GM23338 (cell line): ENCODE data around the gene ELFN1.

Source experiments
- CREB1 ChIP-seq: fragments of 250-450 bp; sonication (Bioruptor Pico); IDR thresholded peaks from 2 replicates; pipeline ENCODE4 v1.5.0; 2020; ENCODE audit warnings: low read depth, mild to moderate bottlenecking, moderate library complexity
- EZH2 ChIP-seq: fragments of 200-600 bp; sonication (generic); IDR thresholded peaks from one replicate; pipeline ENCODE4 v1.8.0; 2017; ENCODE audit warnings: antibody characterized with exemption, mild to moderate bottlenecking, low read depth; ENCODE audit not compliant: unreplicated experiment
- EZH2phosphoT487 ChIP-seq: fragments of 200-600 bp; sonication (generic); IDR thresholded peaks from one replicate; pipeline ENCODE4 v1.8.1; 2018; ENCODE audit warnings: antibody characterized with exemption; ENCODE audit not compliant: unreplicated experiment
- JUNB ChIP-seq: IDR thresholded peaks from one replicate; pipeline ENCODE4 v1.6.1; 2016; ENCODE audit warnings: antibody characterized with exemption; ENCODE audit not compliant: unreplicated experiment
- NANOG ChIP-seq: IDR thresholded peaks from 2 replicates; pipeline ENCODE4 v1.6.1; 2016; ENCODE audit warnings: antibody characterized with exemption, borderline replicate concordance
- POLR2AphosphoS5 ChIP-seq: IDR thresholded peaks from 2 replicates; pipeline ENCODE4 v1.6.1; 2016; ENCODE audit warnings: antibody characterized with exemption, low read depth
- ZNF114 ChIP-seq: fragments of 250-450 bp; sonication (Bioruptor Pico); IDR thresholded peaks from 2 replicates; pipeline ENCODE4 v1.5.0; 2020; ENCODE audit warnings: mild to moderate bottlenecking, moderate library complexity
- ZNF331 ChIP-seq: fragments of 250-450 bp; sonication (Bioruptor Pico); IDR thresholded peaks from 2 replicates; pipeline ENCODE4 v1.5.0; 2020; ENCODE audit warnings: low read depth, mild to moderate bottlenecking, moderate library complexity
- TF ChIP-seq, protein P1 (sequence below), 2 experiments: fragments of 200-600 bp in 1 of 2; sonication (generic) in 1 of 2; conservative IDR thresholded peaks; 2 replicates each; pipeline versions ENCODE4 v1.5.1 to v1.6.1; 2016 to 2017; ENCODE audit warnings: antibody characterized with exemption in 2 of 2, low read depth in 2 of 2, mild to moderate bottlenecking in 2 of 2, moderate library complexity in 1 of 2
- TF ChIP-seq, protein P2 (sequence below): IDR thresholded peaks from one replicate; pipeline ENCODE4 v1.6.1; 2018; ENCODE audit warnings: antibody characterized with exemption; ENCODE audit not compliant: unreplicated experiment
- TF ChIP-seq, protein P3 (sequence below): IDR thresholded peaks from 2 replicates; pipeline ENCODE4 v1.6.1; 2016; ENCODE audit warnings: antibody characterized with exemption
- TF ChIP-seq, protein P4 (sequence below): fragments of 250-450 bp; sonication (Bioruptor Pico); IDR thresholded peaks from 2 replicates; pipeline ENCODE4 v1.5.0; 2020; ENCODE audit warnings: mild to moderate bottlenecking, moderate library complexity

DNA sequence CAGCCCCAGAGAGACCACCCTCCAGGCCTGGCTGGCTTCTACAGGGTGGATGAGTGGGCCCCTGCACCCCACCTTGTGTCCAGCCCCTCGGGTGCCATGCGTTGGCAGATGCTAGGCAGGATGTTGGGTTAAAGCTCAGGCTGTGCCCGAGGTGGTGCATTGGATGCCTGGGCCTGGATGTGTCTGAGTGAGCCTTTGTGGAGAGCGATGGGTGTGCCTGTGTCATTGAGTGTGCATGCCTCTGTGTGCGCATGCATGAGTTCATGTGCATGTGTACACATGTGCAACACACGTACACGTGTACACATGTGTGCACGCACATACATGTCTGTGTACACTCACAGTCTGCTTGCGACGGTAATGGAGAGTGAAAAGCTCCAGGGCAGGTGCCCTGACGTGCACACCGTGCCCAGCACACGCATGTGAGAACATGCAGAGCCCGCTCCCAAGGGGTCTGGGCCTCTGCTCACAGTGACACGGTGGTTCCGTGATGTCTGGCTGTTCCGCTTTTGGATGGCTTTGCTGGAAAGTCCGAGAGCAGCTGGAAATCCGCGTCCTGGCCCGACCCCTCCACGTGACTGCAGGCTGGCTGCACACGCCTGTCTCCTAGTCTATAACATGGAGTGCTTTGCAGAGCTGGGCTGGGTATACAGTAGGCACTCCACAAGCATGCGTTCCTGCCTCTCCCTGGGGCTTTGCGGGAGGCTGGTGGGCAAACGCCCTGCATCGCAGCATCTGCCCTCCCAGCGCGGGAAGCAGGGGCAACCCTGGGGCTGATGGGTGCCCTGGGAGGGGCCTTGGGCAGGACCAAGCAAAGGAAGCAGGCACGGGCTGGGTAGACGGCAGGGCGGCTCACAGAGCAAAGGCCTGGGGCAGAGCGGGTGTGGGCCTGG, 36.9 kb downstream of the ELFN1 start:
- TF ChIP-seq NANOG (no peak), JUNB (no peak), EZH2 (no peak), EZH2phosphoT487 (no peak), ZNF331 (CRISPR knock-in tag) (no peak), POLR2AphosphoS5 (no peak), CREB1 (CRISPR knock-in tag) (no peak), ZNF114 (CRISPR knock-in tag) (no peak)
- TF ChIP-seq, protein P1, sequence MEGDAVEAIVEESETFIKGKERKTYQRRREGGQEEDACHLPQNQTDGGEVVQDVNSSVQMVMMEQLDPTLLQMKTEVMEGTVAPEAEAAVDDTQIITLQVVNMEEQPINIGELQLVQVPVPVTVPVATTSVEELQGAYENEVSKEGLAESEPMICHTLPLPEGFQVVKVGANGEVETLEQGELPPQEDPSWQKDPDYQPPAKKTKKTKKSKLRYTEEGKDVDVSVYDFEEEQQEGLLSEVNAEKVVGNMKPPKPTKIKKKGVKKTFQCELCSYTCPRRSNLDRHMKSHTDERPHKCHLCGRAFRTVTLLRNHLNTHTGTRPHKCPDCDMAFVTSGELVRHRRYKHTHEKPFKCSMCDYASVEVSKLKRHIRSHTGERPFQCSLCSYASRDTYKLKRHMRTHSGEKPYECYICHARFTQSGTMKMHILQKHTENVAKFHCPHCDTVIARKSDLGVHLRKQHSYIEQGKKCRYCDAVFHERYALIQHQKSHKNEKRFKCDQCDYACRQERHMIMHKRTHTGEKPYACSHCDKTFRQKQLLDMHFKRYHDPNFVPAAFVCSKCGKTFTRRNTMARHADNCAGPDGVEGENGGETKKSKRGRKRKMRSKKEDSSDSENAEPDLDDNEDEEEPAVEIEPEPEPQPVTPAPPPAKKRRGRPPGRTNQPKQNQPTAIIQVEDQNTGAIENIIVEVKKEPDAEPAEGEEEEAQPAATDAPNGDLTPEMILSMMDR (conservative IDR thresholded peaks at IDR 0.05; ENCODE audit: low read depth in 2 of 2) = no peak
- TF ChIP-seq, protein P2, sequence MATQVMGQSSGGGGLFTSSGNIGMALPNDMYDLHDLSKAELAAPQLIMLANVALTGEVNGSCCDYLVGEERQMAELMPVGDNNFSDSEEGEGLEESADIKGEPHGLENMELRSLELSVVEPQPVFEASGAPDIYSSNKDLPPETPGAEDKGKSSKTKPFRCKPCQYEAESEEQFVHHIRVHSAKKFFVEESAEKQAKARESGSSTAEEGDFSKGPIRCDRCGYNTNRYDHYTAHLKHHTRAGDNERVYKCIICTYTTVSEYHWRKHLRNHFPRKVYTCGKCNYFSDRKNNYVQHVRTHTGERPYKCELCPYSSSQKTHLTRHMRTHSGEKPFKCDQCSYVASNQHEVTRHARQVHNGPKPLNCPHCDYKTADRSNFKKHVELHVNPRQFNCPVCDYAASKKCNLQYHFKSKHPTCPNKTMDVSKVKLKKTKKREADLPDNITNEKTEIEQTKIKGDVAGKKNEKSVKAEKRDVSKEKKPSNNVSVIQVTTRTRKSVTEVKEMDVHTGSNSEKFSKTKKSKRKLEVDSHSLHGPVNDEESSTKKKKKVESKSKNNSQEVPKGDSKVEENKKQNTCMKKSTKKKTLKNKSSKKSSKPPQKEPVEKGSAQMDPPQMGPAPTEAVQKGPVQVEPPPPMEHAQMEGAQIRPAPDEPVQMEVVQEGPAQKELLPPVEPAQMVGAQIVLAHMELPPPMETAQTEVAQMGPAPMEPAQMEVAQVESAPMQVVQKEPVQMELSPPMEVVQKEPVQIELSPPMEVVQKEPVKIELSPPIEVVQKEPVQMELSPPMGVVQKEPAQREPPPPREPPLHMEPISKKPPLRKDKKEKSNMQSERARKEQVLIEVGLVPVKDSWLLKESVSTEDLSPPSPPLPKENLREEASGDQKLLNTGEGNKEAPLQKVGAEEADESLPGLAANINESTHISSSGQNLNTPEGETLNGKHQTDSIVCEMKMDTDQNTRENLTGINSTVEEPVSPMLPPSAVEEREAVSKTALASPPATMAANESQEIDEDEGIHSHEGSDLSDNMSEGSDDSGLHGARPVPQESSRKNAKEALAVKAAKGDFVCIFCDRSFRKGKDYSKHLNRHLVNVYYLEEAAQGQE = no peak
- TF ChIP-seq, protein P3, sequence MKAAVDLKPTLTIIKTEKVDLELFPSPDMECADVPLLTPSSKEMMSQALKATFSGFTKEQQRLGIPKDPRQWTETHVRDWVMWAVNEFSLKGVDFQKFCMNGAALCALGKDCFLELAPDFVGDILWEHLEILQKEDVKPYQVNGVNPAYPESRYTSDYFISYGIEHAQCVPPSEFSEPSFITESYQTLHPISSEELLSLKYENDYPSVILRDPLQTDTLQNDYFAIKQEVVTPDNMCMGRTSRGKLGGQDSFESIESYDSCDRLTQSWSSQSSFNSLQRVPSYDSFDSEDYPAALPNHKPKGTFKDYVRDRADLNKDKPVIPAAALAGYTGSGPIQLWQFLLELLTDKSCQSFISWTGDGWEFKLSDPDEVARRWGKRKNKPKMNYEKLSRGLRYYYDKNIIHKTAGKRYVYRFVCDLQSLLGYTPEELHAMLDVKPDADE = no peak
- TF ChIP-seq, protein P4, sequence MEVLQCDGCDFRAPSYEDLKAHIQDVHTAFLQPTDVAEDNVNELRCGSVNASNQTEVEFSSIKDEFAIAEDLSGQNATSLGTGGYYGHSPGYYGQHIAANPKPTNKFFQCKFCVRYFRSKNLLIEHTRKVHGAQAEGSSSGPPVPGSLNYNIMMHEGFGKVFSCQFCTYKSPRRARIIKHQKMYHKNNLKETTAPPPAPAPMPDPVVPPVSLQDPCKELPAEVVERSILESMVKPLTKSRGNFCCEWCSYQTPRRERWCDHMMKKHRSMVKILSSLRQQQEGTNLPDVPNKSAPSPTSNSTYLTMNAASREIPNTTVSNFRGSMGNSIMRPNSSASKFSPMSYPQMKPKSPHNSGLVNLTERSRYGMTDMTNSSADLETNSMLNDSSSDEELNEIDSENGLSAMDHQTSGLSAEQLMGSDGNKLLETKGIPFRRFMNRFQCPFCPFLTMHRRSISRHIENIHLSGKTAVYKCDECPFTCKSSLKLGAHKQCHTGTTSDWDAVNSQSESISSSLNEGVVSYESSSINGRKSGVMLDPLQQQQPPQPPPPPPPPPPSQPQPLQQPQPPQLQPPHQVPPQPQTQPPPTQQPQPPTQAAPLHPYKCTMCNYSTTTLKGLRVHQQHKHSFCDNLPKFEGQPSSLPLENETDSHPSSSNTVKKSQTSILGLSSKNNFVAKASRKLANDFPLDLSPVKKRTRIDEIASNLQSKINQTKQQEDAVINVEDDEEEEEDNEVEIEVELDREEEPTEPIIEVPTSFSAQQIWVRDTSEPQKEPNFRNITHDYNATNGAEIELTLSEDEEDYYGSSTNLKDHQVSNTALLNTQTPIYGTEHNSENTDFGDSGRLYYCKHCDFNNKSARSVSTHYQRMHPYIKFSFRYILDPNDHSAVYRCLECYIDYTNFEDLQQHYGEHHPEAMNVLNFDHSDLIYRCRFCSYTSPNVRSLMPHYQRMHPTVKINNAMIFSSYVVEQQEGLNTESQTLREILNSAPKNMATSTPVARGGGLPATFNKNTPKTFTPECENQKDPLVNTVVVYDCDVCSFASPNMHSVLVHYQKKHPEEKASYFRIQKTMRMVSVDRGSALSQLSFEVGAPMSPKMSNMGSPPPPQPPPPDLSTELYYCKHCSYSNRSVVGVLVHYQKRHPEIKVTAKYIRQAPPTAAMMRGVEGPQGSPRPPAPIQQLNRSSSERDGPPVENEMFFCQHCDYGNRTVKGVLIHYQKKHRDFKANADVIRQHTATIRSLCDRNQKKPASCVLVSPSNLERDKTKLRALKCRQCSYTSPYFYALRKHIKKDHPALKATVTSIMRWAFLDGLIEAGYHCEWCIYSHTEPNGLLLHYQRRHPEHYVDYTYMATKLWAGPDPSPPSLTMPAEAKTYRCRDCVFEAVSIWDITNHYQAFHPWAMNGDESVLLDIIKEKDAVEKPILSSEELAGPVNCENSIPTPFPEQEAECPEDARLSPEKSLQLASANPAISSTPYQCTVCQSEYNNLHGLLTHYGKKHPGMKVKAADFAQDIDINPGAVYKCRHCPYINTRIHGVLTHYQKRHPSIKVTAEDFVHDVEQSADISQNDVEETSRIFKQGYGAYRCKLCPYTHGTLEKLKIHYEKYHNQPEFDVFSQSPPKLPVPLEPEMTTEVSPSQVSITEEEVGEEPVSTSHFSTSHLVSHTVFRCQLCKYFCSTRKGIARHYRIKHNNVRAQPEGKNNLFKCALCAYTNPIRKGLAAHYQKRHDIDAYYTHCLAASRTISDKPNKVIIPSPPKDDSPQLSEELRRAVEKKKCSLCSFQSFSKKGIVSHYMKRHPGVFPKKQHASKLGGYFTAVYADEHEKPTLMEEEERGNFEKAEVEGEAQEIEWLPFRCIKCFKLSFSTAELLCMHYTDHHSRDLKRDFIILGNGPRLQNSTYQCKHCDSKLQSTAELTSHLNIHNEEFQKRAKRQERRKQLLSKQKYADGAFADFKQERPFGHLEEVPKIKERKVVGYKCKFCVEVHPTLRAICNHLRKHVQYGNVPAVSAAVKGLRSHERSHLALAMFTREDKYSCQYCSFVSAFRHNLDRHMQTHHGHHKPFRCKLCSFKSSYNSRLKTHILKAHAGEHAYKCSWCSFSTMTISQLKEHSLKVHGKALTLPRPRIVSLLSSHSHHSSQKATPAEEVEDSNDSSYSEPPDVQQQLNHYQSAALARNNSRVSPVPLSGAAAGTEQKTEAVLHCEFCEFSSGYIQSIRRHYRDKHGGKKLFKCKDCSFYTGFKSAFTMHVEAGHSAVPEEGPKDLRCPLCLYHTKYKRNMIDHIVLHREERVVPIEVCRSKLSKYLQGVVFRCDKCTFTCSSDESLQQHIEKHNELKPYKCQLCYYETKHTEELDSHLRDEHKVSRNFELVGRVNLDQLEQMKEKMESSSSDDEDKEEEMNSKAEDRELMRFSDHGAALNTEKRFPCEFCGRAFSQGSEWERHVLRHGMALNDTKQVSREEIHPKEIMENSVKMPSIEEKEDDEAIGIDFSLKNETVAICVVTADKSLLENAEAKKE = no peak
